ENCODE results near the gene SPATA31D1.
"Not testable (repeated sequence)": the region's sequence is repeated elsewhere in the genome, so short reads cannot be mapped to it uniquely, and the experiment has no call there.

The SPATA31D1 gene

GRCh38 chr9:81988472-81988871, at the start of gene SPATA31D1:
TSS of gene SPATA31D1 (plus strand) at chr9:81988772. CDS start at chr9:81988819, 47 bp downstream.
- DNase-seq (ENCODE audit: low read depth) = not testable (repeated sequence)

- not testable (repeated sequence) for DNase-seq (ENCODE audit: low read depth)
Observed at GRCh38 chr9:81943393-81943792, 45.2 kb upstream of the SPATA31D1 start, which contains the start of gene SPATA31D3. TSS of gene SPATA31D3 (plus strand) at chr9:81943500. CDS start at chr9:81943586, 86 bp downstream.

- not testable (repeated sequence) for DNase-seq (ENCODE audit: low read depth)
Observed at GRCh38 chr9:81948650-81949049, 39.9 kb upstream of the SPATA31D1 start.

- no peak for DNase-seq (ENCODE audit: low read depth)
Observed at GRCh38 chr9:81953096-81953495, 35.5 kb upstream of the SPATA31D1 start.

- no peak for DNase-seq (ENCODE audit: low read depth)
Observed at GRCh38 chr9:81955625-81956024, 32.9 kb upstream of the SPATA31D1 start.

- no peak for DNase-seq (ENCODE audit: low read depth)
Observed at GRCh38 chr9:81964218-81965171, 24.1 kb upstream of the SPATA31D1 start.

GRCh38 chr9:81968026-81968425, 20.5 kb upstream of the SPATA31D1 start:
- no peak for DNase-seq (ENCODE audit: low read depth)

- DNase-seq (ENCODE audit: low read depth) = no peak
Observed at GRCh38 chr9:81969971-81970370, 18.6 kb upstream of the SPATA31D1 start.

- no peak for DNase-seq (ENCODE audit: low read depth)
Observed at GRCh38 chr9:81971727-81972126, 16.8 kb upstream of the SPATA31D1 start.

GRCh38 chr9:81974764-81975163, 13.8 kb upstream of the SPATA31D1 start:
- DNase-seq (ENCODE audit: low read depth) = no peak

GRCh38 chr9:81976351-81976750, 12.2 kb upstream of the SPATA31D1 start:
- DNase-seq (ENCODE audit: low read depth) = no peak

- DNase-seq (ENCODE audit: low read depth) = no peak
Observed at GRCh38 chr9:81979196-81979595, 9.4 kb upstream of the SPATA31D1 start.

GRCh38 chr9:81980568-81980967, 8.0 kb upstream of the SPATA31D1 start:
- no peak for DNase-seq (ENCODE audit: low read depth)

- DNase-seq (ENCODE audit: low read depth) = no peak
Observed at GRCh38 chr9:81981883-81982282, 6.7 kb upstream of the SPATA31D1 start.

- no peak for DNase-seq (ENCODE audit: low read depth)
Observed at GRCh38 chr9:81984928-81985327, 3.6 kb upstream of the SPATA31D1 start.

GRCh38 chr9:81986051-81986450, 2.5 kb upstream of the SPATA31D1 start:
- DNase-seq (ENCODE audit: low read depth) = no peak

GRCh38 chr9:81989700-81990099, 1.1 kb downstream of the SPATA31D1 start:
- DNase-seq (ENCODE audit: low read depth) = no peak

GRCh38 chr9:81993656-81994055, 5.1 kb downstream of the SPATA31D1 start:
- DNase-seq (ENCODE audit: low read depth) = no peak

- DNase-seq (ENCODE audit: low read depth) = no peak
Observed at GRCh38 chr9:81999806-82000205, 11.2 kb downstream of the SPATA31D1 start.

GRCh38 chr9:82010711-82011110, 22.1 kb downstream of the SPATA31D1 start:
- DNase-seq (ENCODE audit: low read depth) = no peak

- no peak for DNase-seq (ENCODE audit: low read depth)
Observed at GRCh38 chr9:82011133-82011532, 22.6 kb downstream of the SPATA31D1 start.

- no peak for DNase-seq (ENCODE audit: low read depth)
Observed at GRCh38 chr9:82012276-82012675, 23.7 kb downstream of the SPATA31D1 start.

GRCh38 chr9:82020331-82020730, 31.8 kb downstream of the SPATA31D1 start:
- no peak for DNase-seq (ENCODE audit: low read depth)

- DNase-seq (ENCODE audit: low read depth) = no peak
Observed at GRCh38 chr9:82021198-82021597, 32.6 kb downstream of the SPATA31D1 start.
